Measurements from ENCODE around the gene GORASP2. TPM values are rescaled to one million over a fixed set of nuclear protein-coding genes. Genes with fewer than 3 reads are reported as not detected.
A peak's percentile ranks its signal among the peaks of the same experiment; 100 is the strongest.

Gene GORASP2
- total RNA-seq, 1 experiment from 2014 or later: 67.3 TPM

GRCh38 chr2:170973492-170974303, 44.6 kb downstream of the GORASP2 start:
- Histone ChIP-seq H2AFZ (ENCODE audit: low read length) (peak overlapping the region; percentile 100), H3K4me3 (ENCODE audit: low read length) (peak overlapping the region; percentile 89), H3K27me3 (ENCODE audit: low read length) (no peaks in the 10 kb centered on the region), H3K9me3 (ENCODE audit: low read length) (no peaks in the 10 kb centered on the region), H3K27ac (ENCODE audit: low read length) (0 out of 2 replicates have a peak overlapping the region, but pooled peaks have one; percentile 32), H3K9ac (ENCODE audit: low read length) (peak overlapping the region; percentile 91), H3K79me2 (ENCODE audit: low read length) (no peaks in the 10 kb centered on the region), H3F3A (ENCODE audit: low read length, unreplicated experiment) (no peaks in the 10 kb centered on the region), H4K20me1 (ENCODE audit: low read length) (no peaks in the 10 kb centered on the region), H3K4me2 (ENCODE audit: low read length) (peak overlapping the region; percentile 97), H3K4me1 (ENCODE audit: insufficient read depth, low read length) (peaks cover 12% of the 10 kb centered on the region), H3K36me3 (ENCODE audit: low read depth, low read length) (no peaks in the 10 kb centered on the region), H3K9me2 (replicated peaks; ENCODE audit: low read length) (no peaks in the 10 kb centered on the region)
- BruUV-seq (replicated peaks): TSS peak; percentile 20
- DNase-seq (peak; percentile 93), ATAC-seq (peak; percentile 82)
- intact Hi-C loops (cut with micrococcal nuclease): loop anchor here (1.0 to 5.0 kb wide), 5 partner anchors 113 to 474 kb away; partner anchors contain the start of genes DCAF17 and METTL8
- CTCF ChIA-PET: interaction anchor here (1.2 to 1.5 kb wide), 2 partner anchors 45 to 442 kb away, joined by 4 to 5 read pairs; partner anchors contain the start of gene GORASP2
- TF ChIP-seq EZH2 (IDR thresholded peaks at IDR 0.05; ENCODE audit: low read length, unreplicated experiment): no peak
- TF ChIP-seq CTCF (conservative IDR thresholded peaks at IDR 0.05; ENCODE audit: low read depth, low read length): peak; percentile 90
- TF ChIP-seq EZH2phosphoT487 (IDR thresholded peaks at IDR 0.05; ENCODE audit: borderline replicate concordance, low read length): no peak
- POLR2A ChIA-PET (ENCODE audit: unreplicated experiment): interaction anchor here (0.5 kb wide), 1 partner anchor 10 kb away, joined by 4 read pairs; no protein-coding TSS in a partner anchor

- no TSS peak for BruUV-seq (replicated peaks)
- no peak for TF ChIP-seq CTCF (conservative IDR thresholded peaks at IDR 0.05; ENCODE audit: low read depth, low read length)
- TF ChIP-seq EZH2 (IDR thresholded peaks at IDR 0.05; ENCODE audit: low read length, unreplicated experiment): no peak
- TF ChIP-seq EZH2phosphoT487 (IDR thresholded peaks at IDR 0.05; ENCODE audit: borderline replicate concordance, low read length): no peak
- Histone ChIP-seq H3K9me3 (ENCODE audit: low read length) (no peaks in the 10 kb centered on the region), H3K9ac (ENCODE audit: low read length) (peak overlapping the region; percentile 91), H3K4me2 (ENCODE audit: low read length) (peak overlapping the region; percentile 97), H2AFZ (ENCODE audit: low read length) (peak overlapping the region; percentile 100), H4K20me1 (ENCODE audit: low read length) (no peaks in the 10 kb centered on the region), H3K4me3 (ENCODE audit: low read length) (peak overlapping the region; percentile 89), H3K27ac (ENCODE audit: low read length) (no peak overlapping the region), H3F3A (ENCODE audit: low read length, unreplicated experiment) (no peaks in the 10 kb centered on the region), H3K79me2 (ENCODE audit: low read length) (no peaks in the 10 kb centered on the region), H3K36me3 (ENCODE audit: low read depth, low read length) (no peaks in the 10 kb centered on the region), H3K27me3 (ENCODE audit: low read length) (no peaks in the 10 kb centered on the region), H3K4me1 (ENCODE audit: insufficient read depth, low read length) (peaks cover 12% of the 10 kb centered on the region), H3K9me2 (replicated peaks; ENCODE audit: low read length) (no peaks in the 10 kb centered on the region)
- peak; percentile 13 for DNase-seq
- no peak; the same call in 1 of the 2 replicates for ATAC-seq
- intact Hi-C loops (cut with micrococcal nuclease): loop anchor here (5.0 kb wide), 1 partner anchor 458 kb away; the partner anchor contains the start of genes DCAF17 and METTL8
- POLR2A ChIA-PET (ENCODE audit: unreplicated experiment): no interaction called here
- CTCF ChIA-PET: no interaction called here
Measured at GRCh38 chr2:170974304-170974993, 45.4 kb downstream of the GORASP2 start.

Measured in PC-3 (cell line).